DND-41 (cell line): Measurements from ENCODE around the gene METTL6.

ENCODE experiments used
- ATAC-seq: fragments of 200-7000 bp; cut with Tn5 transposase; 3 replicates; pipeline ENCODE4 v1.9.1; 2021; ENCODE audit warnings: low read depth; ENCODE audit not compliant: insufficient read depth
- DNase-seq: peaks from one replicate; pipeline ENCODE4 v3.0.0-alpha.2; 2020
- H2AFZ ChIP-seq: 2 replicates; pipeline ENCODE4 v1.6.0; 2012; ENCODE audit warnings: low read depth, low read length
- H3K27ac ChIP-seq: 2 replicates; pipeline ENCODE4 v1.5.1; 2012; ENCODE audit warnings: low read length, inconsistent platforms
- H3K27me3 ChIP-seq: fragments of 200-600 bp; sonication (generic); 2 replicates; pipeline ENCODE4 v1.6.0; 2012; ENCODE audit warnings: low read length, mild to moderate bottlenecking, inconsistent platforms; ENCODE audit not compliant: insufficient read depth, poor library complexity
- H3K36me3 ChIP-seq: 2 replicates; pipeline ENCODE4 v1.5.1; 2012; ENCODE audit warnings: low read length, inconsistent platforms; ENCODE audit not compliant: insufficient read depth
- H3K4me1 ChIP-seq: 2 replicates; pipeline ENCODE4 v1.5.1; 2012; ENCODE audit warnings: mild to moderate bottlenecking, low read length; ENCODE audit not compliant: insufficient read depth
- H3K4me2 ChIP-seq: 2 replicates; pipeline ENCODE4 v1.6.0; 2012; ENCODE audit warnings: mild to moderate bottlenecking, moderate library complexity, low read length, inconsistent platforms; ENCODE audit not compliant: insufficient read depth
- H3K4me3 ChIP-seq, 2 experiments: fragments of 200-600 bp in 1 of 2; shearing (Covaris generic) in 1 of 2; 2 replicates each; pipeline ENCODE4 v1.5.1; 2012 to 2016; ENCODE audit warnings: inconsistent platforms in 2 of 2, low read length in 2 of 2, mild to moderate bottlenecking in 2 of 2, low read depth in 1 of 2, moderate library complexity in 1 of 2
- H3K79me2 ChIP-seq: 2 replicates; pipeline ENCODE4 v1.6.0; 2012; ENCODE audit warnings: low read length, inconsistent platforms; ENCODE audit not compliant: insufficient read depth
- H3K9ac ChIP-seq: 2 replicates; pipeline ENCODE4 v1.6.0; 2012; ENCODE audit warnings: low read depth, mild to moderate bottlenecking, inconsistent platforms, low read length, moderate library complexity
- H3K9me3 ChIP-seq: 2 replicates; pipeline ENCODE4 v1.5.1; 2012; ENCODE audit warnings: low read length, moderate library complexity, mild to moderate bottlenecking, inconsistent platforms; ENCODE audit not compliant: insufficient read depth, severe bottlenecking
- H4K20me1 ChIP-seq: 2 replicates; pipeline ENCODE4 v1.6.0; 2012; ENCODE audit warnings: low read length; ENCODE audit not compliant: insufficient read depth
- CTCF ChIP-seq: IDR thresholded peaks from 2 replicates; pipeline ENCODE4 v1.5.1; 2012; ENCODE audit warnings: borderline replicate concordance, low read length, moderate library complexity, mild to moderate bottlenecking; ENCODE audit not compliant: poor library complexity, severe bottlenecking; ENCODE audit errors: extremely low read depth
- EZH2 ChIP-seq: IDR thresholded peaks from 3 replicates; pipeline ENCODE4 v1.6.1; 2012; ENCODE audit warnings: borderline replicate concordance, low read depth, mild to moderate bottlenecking, moderate library complexity, low read length, inconsistent platforms; ENCODE audit not compliant: severe bottlenecking

METTL6 gene

GRCh38 chr3:15360788-15361493 is 66.4 kb downstream of the METTL6 start:
- no peak overlapping the region for H2AFZ ChIP-seq
- no peak overlapping the region for H3K4me3 ChIP-seq
- no peak for DNase-seq
- TF ChIP-seq EZH2 (no peak), CTCF (no peak)
- no peak for ATAC-seq
- no peaks in the 10 kb centered on the region for H3K79me2 ChIP-seq
- no peak overlapping the region for H3K27ac ChIP-seq
- H3K36me3 ChIP-seq: no peaks in the 10 kb centered on the region
- peaks cover 5% of the 10 kb centered on the region; the same call in 1 of the 2 replicates for H3K4me1 ChIP-seq
- no peak overlapping the region for H3K9ac ChIP-seq
- H3K4me2 ChIP-seq: no peak overlapping the region
- peaks cover 2% of the 10 kb centered on the region for H3K9me3 ChIP-seq
- H3K27me3 ChIP-seq: no peaks in the 10 kb centered on the region
- no peaks in the 10 kb centered on the region for H4K20me1 ChIP-seq
